OCI-LY7 (cell line): Measurements from ENCODE around the gene ARL6IP5. TPM values are rescaled to one million over a fixed set of nuclear protein-coding genes. Genes with fewer than 3 reads are reported as not detected.

Experiments
- BruUV-seq: library from RNA; stranded (reverse); fragments of 400-500 nt; replicated peaks from 2 replicates; lab custom pipeline; 2021; lab: Mats Ljungman, UMichigan
- CTCF ChIA-PET: fragments of 300-600 bp; sonication (Branson Sonifier 250); formaldehyde crosslinking; loops from one replicate; lab custom pipeline; 2022; ENCODE audit warnings: antibody characterized with exemption; ENCODE audit not compliant: unreplicated experiment; lab: Charles Lee
- POLR2A ChIA-PET: fragments of 300-600 bp; sonication (Branson Sonifier 250); formaldehyde crosslinking; loops from one replicate; lab custom pipeline; 2022; ENCODE audit warnings: antibody characterized with exemption; lab: Charles Lee
- DNase-seq: peaks from one replicate; pipeline ENCODE4 v3.0.0-alpha.2; 2015; ENCODE audit warnings: low spot score
- H2AFZ ChIP-seq: fragments of 200-600 bp; sonication (generic), shearing (Covaris generic); 2 replicates; pipeline ENCODE4 v1.6.1; 2014; ENCODE audit warnings: mild to moderate bottlenecking, antibody characterized with exemption, low read length, moderate library complexity
- H3K27ac ChIP-seq: fragments of 200-600 bp; sonication (generic); 2 replicates; pipeline ENCODE4 v1.5.1; 2014; ENCODE audit warnings: mixed run types, low read depth, mild to moderate bottlenecking, moderate library complexity, low read length, inconsistent platforms; ENCODE audit not compliant: poor library complexity, severe bottlenecking
- H3K36me3 ChIP-seq: fragments of 200-600 bp; sonication (generic); 2 replicates; pipeline ENCODE4 v1.6.1; 2014; ENCODE audit warnings: mild to moderate bottlenecking, antibody characterized with exemption, low read length, moderate library complexity, mixed read lengths; ENCODE audit not compliant: insufficient read depth
- H3K4me1 ChIP-seq: fragments of 200-600 bp; sonication (generic); 2 replicates; pipeline ENCODE4 v1.5.1; 2014; ENCODE audit warnings: mild to moderate bottlenecking, low read length; ENCODE audit not compliant: insufficient read depth, poor library complexity, severe bottlenecking
- H3K4me2 ChIP-seq: fragments of 200-600 bp; sonication (generic); 2 replicates; pipeline ENCODE4 v1.6.1; 2014; ENCODE audit warnings: mild to moderate bottlenecking, low read length
- H3K4me3 ChIP-seq: fragments of 200-600 bp; sonication (generic); 2 replicates; pipeline ENCODE4 v1.5.1; 2014; ENCODE audit warnings: mild to moderate bottlenecking, low read depth, low read length; ENCODE audit not compliant: poor library complexity, severe bottlenecking
- H3K79me2 ChIP-seq: fragments of 200-600 bp; sonication (generic); 2 replicates; pipeline ENCODE4 v1.6.1; 2016; ENCODE audit warnings: low read depth, mild to moderate bottlenecking, low read length, moderate library complexity, mixed read lengths; ENCODE audit not compliant: insufficient read depth
- H3K9me2 ChIP-seq: fragments of 200-600 bp; sonication (generic); 2 replicates; pipeline ENCODE4 v1.6.1; 2016; ENCODE audit warnings: mild to moderate bottlenecking, low read length, mixed read lengths; ENCODE audit not compliant: insufficient read depth
- H3K9me3 ChIP-seq: fragments of 200-600 bp; sonication (generic); 2 replicates; pipeline ENCODE4 v1.6.1; 2014; ENCODE audit warnings: mild to moderate bottlenecking, mixed run types, low read length, mixed read lengths
- H4K20me1 ChIP-seq: fragments of 200-600 bp; sonication (generic); 2 replicates; pipeline ENCODE4 v1.6.1; 2014; ENCODE audit warnings: mild to moderate bottlenecking, antibody characterized with exemption, low read length, moderate library complexity, mixed read lengths; ENCODE audit not compliant: insufficient read depth
- EZH2phosphoT487 ChIP-seq: fragments of 200-600 bp; sonication (generic); IDR thresholded peaks from 2 replicates; pipeline ENCODE4 v1.6.1; 2018; ENCODE audit warnings: low read depth, borderline replicate concordance, mild to moderate bottlenecking, mixed run types, antibody characterized with exemption, low read length, moderate library complexity, mixed read lengths
- intact Hi-C: fragments of 100-400 bp; cut with micrococcal nuclease; formaldehyde crosslinking; loops from one replicate; pipeline ENCODE4 v1.10.0; 2022; ENCODE audit not compliant: unreplicated experiment
- total RNA-seq, 2 experiments: library from RNA; depleted of rRNA in 1 of 2; stranded (reverse); fragments of >200 nt in 1 of 2; shearing (Covaris generic) in 1 of 2; gene quantifications; 2 replicates each; pipeline ENCODE4 v1.2.3, GENCODE V29; 2014 to 2022
- TF ChIP-seq, protein P1 (sequence below): fragments of 200-600 bp; sonication (generic); conservative IDR thresholded peaks from 2 replicates; pipeline ENCODE4 v1.5.1; 2014; ENCODE audit warnings: mild to moderate bottlenecking, antibody characterized with exemption, low read length, moderate library complexity, mixed read lengths

The ARL6IP5 gene
- total RNA-seq, 2 experiments from 2014 or later = 26.7 to 28.9 TPM

DNA sequence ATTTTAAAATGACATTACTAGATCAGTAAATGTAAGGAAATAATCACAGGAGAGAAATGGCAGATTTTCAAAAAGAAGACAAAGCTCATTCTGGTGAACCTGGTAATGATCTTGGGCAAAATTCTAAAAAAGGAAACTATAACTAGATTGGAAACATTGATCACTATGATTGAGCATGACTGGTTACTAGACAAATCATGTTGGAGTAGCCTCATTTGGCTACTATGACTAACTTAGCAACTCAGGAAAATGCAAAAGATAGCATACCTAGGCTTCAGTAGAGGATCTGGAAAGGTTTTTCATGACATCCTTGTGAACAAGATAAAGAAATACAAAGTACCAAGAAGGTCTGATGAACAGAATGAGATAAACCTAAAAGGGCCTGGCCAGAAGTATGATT lies 25.0 kb upstream of the ARL6IP5 start:
- no peak overlapping the region for H3K4me2 ChIP-seq
- no peaks in the 10 kb centered on the region for H3K9me2 ChIP-seq
- POLR2A ChIA-PET = interaction anchor here (0.7 to 3.0 kb wide), 6 partner anchors 10 to 32 kb away, joined by 3 to 13 read pairs (median 5); partner anchors contain the start of gene UBA3
- H3K27ac ChIP-seq = no peak overlapping the region
- CTCF ChIA-PET = no interaction called here
- no peak overlapping the region for H3K4me3 ChIP-seq
- H3K9me3 ChIP-seq = no peaks in the 10 kb centered on the region
- no peak overlapping the region for H2AFZ ChIP-seq
- BruUV-seq = no TSS peak
- TF ChIP-seq EZH2phosphoT487 = no peak
- TF ChIP-seq, protein P1, sequence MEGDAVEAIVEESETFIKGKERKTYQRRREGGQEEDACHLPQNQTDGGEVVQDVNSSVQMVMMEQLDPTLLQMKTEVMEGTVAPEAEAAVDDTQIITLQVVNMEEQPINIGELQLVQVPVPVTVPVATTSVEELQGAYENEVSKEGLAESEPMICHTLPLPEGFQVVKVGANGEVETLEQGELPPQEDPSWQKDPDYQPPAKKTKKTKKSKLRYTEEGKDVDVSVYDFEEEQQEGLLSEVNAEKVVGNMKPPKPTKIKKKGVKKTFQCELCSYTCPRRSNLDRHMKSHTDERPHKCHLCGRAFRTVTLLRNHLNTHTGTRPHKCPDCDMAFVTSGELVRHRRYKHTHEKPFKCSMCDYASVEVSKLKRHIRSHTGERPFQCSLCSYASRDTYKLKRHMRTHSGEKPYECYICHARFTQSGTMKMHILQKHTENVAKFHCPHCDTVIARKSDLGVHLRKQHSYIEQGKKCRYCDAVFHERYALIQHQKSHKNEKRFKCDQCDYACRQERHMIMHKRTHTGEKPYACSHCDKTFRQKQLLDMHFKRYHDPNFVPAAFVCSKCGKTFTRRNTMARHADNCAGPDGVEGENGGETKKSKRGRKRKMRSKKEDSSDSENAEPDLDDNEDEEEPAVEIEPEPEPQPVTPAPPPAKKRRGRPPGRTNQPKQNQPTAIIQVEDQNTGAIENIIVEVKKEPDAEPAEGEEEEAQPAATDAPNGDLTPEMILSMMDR = no peak
- no peaks in the 10 kb centered on the region for H3K79me2 ChIP-seq
- no peak for DNase-seq
- peaks cover 13% of the 10 kb centered on the region for H3K4me1 ChIP-seq
- H3K36me3 ChIP-seq = peaks cover 99% of the 10 kb centered on the region
- intact Hi-C loops = loop anchor here (2.0 kb wide), 1 partner anchor 19 kb away; no protein-coding TSS in a partner anchor
- H4K20me1 ChIP-seq = no peaks in the 10 kb centered on the region

GRCh38 chr3:69063636-69064035 lies 21.1 kb upstream of the ARL6IP5 start:
- no peak for DNase-seq
- ChIA-PET POLR2A (interaction anchor here (0.7 to 2.8 kb wide), 7 partner anchors 11 to 1894 kb away, joined by 3 to 12 read pairs (median 5); partner anchors contain the start of genes TMF1 and UBA3), CTCF (no interaction called here)
- intact Hi-C loops = no loop called here
- H3K79me2 ChIP-seq = no peaks in the 10 kb centered on the region
- H2AFZ ChIP-seq = no peak overlapping the region
- H3K9me3 ChIP-seq = no peaks in the 10 kb centered on the region
- H3K9me2 ChIP-seq = no peaks in the 10 kb centered on the region
- H3K27ac ChIP-seq = no peak overlapping the region
- BruUV-seq = no TSS peak
- no peak overlapping the region for H3K4me2 ChIP-seq
- no peak for TF ChIP-seq EZH2phosphoT487
- TF ChIP-seq, protein P1 = no peak
- H3K4me1 ChIP-seq = peaks cover 6% of the 10 kb centered on the region
- H3K36me3 ChIP-seq = peaks cover 69% of the 10 kb centered on the region
- no peaks in the 10 kb centered on the region for H4K20me1 ChIP-seq
- no peak overlapping the region for H3K4me3 ChIP-seq

- ChIA-PET POLR2A (interaction anchor here (0.6 to 2.8 kb wide), 5 partner anchors 14 to 35 kb away, joined by 3 to 12 read pairs (median 3); partner anchors contain the start of genes ARL6IP5, TMF1 and UBA3), CTCF (interaction anchor here (0.6 kb wide), 1 partner anchor 13 kb away, joined by 3 read pairs; the partner anchor contains the start of gene TMF1)
- no peak for TF ChIP-seq EZH2phosphoT487
- TF ChIP-seq, protein P1 = no peak
- peaks cover 62% of the 10 kb centered on the region for H3K36me3 ChIP-seq
- no peaks in the 10 kb centered on the region for H3K4me1 ChIP-seq
- no peaks in the 10 kb centered on the region for H3K9me2 ChIP-seq
- no peak overlapping the region for H2AFZ ChIP-seq
- H3K4me3 ChIP-seq = no peak overlapping the region
- H4K20me1 ChIP-seq = no peaks in the 10 kb centered on the region
- H3K27ac ChIP-seq = no peak overlapping the region
- no peaks in the 10 kb centered on the region; the same call in 1 of the 2 replicates for H3K79me2 ChIP-seq
- intact Hi-C loops = no loop called here
- no peaks in the 10 kb centered on the region for H3K9me3 ChIP-seq
- BruUV-seq = no TSS peak
- DNase-seq = no peak
- H3K4me2 ChIP-seq = no peak overlapping the region
Measured at GRCh38 chr3:69065318-69065964, 19.3 kb upstream of the ARL6IP5 start.
